DOHH2 (cell line): ENCODE results near the gene ZNF296.

Source experiments
- H3F3A ChIP-seq: fragments of 200-600 bp; sonication (generic), shearing (Covaris generic); 2 replicates; pipeline ENCODE4 v1.6.0; 2016; ENCODE audit warnings: antibody characterized with exemption, mild to moderate bottlenecking; ENCODE audit not compliant: control insufficient read depth, insufficient read depth
- H3K27ac ChIP-seq: fragments of 200-600 bp; sonication (generic); 2 replicates; pipeline ENCODE4 v1.5.1; 2014; ENCODE audit warnings: low read depth, mild to moderate bottlenecking, low read length, moderate library complexity
- H3K27me3 ChIP-seq: fragments of 200-600 bp; sonication (generic); 2 replicates; pipeline ENCODE4 v1.6.1; 2014; ENCODE audit warnings: mild to moderate bottlenecking, low read length, mixed read lengths; ENCODE audit not compliant: control insufficient read depth
- H3K36me3 ChIP-seq: fragments of 200-600 bp; sonication (generic); 2 replicates; pipeline ENCODE4 v1.6.1; 2014; ENCODE audit warnings: mild to moderate bottlenecking, low read length, moderate library complexity, mixed read lengths; ENCODE audit not compliant: control insufficient read depth
- H3K4me1 ChIP-seq: fragments of 200-600 bp; sonication (generic); 2 replicates; pipeline ENCODE4 v1.6.1; 2014; ENCODE audit warnings: mild to moderate bottlenecking, low read length, mixed read lengths; ENCODE audit not compliant: control insufficient read depth
- H3K4me2 ChIP-seq: fragments of 200-600 bp; sonication (generic); 2 replicates; pipeline ENCODE4 v1.6.0; 2014; ENCODE audit warnings: mild to moderate bottlenecking, low read length, moderate library complexity
- H3K4me3 ChIP-seq: fragments of 200-600 bp; sonication (generic); 2 replicates; pipeline ENCODE4 v1.5.1; 2014; ENCODE audit warnings: mild to moderate bottlenecking, low read length, mixed read lengths
- H3K79me2 ChIP-seq: fragments of 200-600 bp; sonication (generic); 2 replicates; pipeline ENCODE4 v1.6.1; 2014; ENCODE audit warnings: mild to moderate bottlenecking, low read length, mixed read lengths; ENCODE audit not compliant: control insufficient read depth
- H3K9me2 ChIP-seq: fragments of 200-600 bp; sonication (generic); replicated peaks from 2 replicates; pipeline ENCODE4 v1.6.1; 2014; ENCODE audit warnings: mild to moderate bottlenecking, low read length, mixed read lengths; ENCODE audit not compliant: control insufficient read depth
- H3K9me3 ChIP-seq: fragments of 200-600 bp; sonication (generic); 2 replicates; pipeline ENCODE4 v1.6.1; 2014; ENCODE audit warnings: antibody characterized with exemption, low read length, mixed read lengths; ENCODE audit not compliant: control insufficient read depth, insufficient read depth
- H4K20me1 ChIP-seq: fragments of 200-600 bp; sonication (generic); 2 replicates; pipeline ENCODE4 v1.6.0; 2014; ENCODE audit warnings: low read depth, mild to moderate bottlenecking, antibody characterized with exemption, low read length, moderate library complexity; ENCODE audit not compliant: control insufficient read depth, insufficient read depth
- CTCF ChIP-seq: fragments of 200-600 bp; sonication (generic); IDR thresholded peaks from one replicate; pipeline ENCODE4 v1.5.1; 2014; ENCODE audit warnings: antibody characterized with exemption, mild to moderate bottlenecking, low read depth, low read length; ENCODE audit not compliant: poor library complexity, severe bottlenecking
- EZH2phosphoT487 ChIP-seq: fragments of 200-600 bp; sonication (generic); IDR thresholded peaks from 2 replicates; pipeline ENCODE4 v1.6.1; 2017; ENCODE audit warnings: borderline replicate concordance, mild to moderate bottlenecking, antibody characterized with exemption, low read length, moderate library complexity, mixed read lengths

The ZNF296 gene

DNA sequence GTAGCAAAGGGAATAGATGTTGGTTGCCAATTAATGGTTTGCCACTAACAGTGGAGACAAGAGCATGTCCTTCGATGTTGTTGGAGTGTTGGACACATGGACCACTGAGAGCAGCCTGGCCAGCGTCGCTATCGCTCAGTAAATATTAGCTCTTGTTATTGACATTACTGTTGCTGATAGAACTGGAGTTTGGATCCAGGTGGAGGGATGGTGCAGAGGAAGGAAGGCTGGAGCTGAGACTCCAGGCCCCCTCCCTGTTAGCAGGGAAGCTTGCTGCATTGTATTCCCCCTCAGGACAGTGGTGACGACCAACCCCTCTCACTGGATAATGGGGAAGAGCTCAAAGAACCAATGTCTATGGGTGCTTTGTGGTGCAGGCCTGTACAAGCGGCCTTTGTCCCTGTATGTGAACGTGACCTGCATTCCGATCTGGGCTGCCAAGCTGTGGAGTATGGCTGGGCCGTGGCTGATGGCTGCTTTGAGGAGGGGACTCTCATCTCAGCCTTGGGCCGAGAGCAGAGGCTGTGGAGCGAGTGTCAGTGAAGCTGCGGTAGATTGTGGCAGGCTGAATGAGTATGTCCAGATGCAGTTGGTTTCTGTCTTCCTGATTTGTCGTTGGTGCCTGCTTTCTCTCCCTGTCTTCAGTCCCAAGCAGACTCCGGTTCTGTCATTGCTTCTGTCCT lies 30.5 kb downstream of the ZNF296 start:
- H3K4me3 ChIP-seq = peak overlapping the region; percentile 72
- no peaks in the 10 kb centered on the region for H3K9me2 ChIP-seq
- H3K9me3 ChIP-seq = no peaks in the 10 kb centered on the region
- H3K36me3 ChIP-seq = peaks cover 82% of the 10 kb centered on the region
- H3K79me2 ChIP-seq = peaks cover 98% of the 10 kb centered on the region
- no peak for TF ChIP-seq EZH2phosphoT487
- no peak for TF ChIP-seq CTCF
- peaks cover 84% of the 10 kb centered on the region for H3K4me1 ChIP-seq
- peak overlapping the region; percentile 93 for H3K27ac ChIP-seq
- no peaks in the 10 kb centered on the region for H3K27me3 ChIP-seq
- peaks cover 17% of the 10 kb centered on the region for H3F3A ChIP-seq
- peaks cover 5% of the 10 kb centered on the region; the same call in 1 of the 2 replicates for H4K20me1 ChIP-seq
- peak overlapping the region; percentile 80 for H3K4me2 ChIP-seq

DNA sequence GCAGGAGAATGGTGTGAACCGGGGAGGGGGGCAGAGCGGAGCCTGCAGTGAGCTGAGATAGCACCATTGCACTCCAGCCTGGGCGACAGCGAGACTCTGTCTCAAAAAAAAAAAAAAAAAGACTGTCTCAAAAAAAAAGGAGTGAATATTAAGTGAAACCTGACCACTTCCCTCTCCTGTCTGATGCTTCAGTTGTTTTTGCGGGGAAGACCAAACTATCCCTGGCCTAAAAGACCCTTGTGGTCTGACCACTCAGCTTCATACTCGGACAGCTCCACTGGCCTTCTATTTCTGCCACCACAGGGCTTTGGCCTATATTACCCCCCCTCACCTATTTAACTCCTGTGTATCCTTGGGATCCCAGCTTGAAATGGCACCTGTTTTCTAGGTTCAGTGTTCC lies 35.2 kb downstream of the ZNF296 start:
- H3K4me1 ChIP-seq = peaks cover 60% of the 10 kb centered on the region
- H3K27me3 ChIP-seq = no peaks in the 10 kb centered on the region
- no peaks in the 10 kb centered on the region for H3K9me3 ChIP-seq
- TF ChIP-seq CTCF (no peak), EZH2phosphoT487 (no peak)
- H3K27ac ChIP-seq = peak overlapping the region; percentile 97
- peaks cover 13% of the 10 kb centered on the region for H3F3A ChIP-seq
- H4K20me1 ChIP-seq = peaks cover 20% of the 10 kb centered on the region
- H3K36me3 ChIP-seq = peaks cover 80% of the 10 kb centered on the region
- H3K9me2 ChIP-seq = no peaks in the 10 kb centered on the region
- peak overlapping the region; percentile 98 for H3K4me2 ChIP-seq
- H3K79me2 ChIP-seq = peaks cover 71% of the 10 kb centered on the region
- peak overlapping the region; percentile 97 for H3K4me3 ChIP-seq

DNA sequence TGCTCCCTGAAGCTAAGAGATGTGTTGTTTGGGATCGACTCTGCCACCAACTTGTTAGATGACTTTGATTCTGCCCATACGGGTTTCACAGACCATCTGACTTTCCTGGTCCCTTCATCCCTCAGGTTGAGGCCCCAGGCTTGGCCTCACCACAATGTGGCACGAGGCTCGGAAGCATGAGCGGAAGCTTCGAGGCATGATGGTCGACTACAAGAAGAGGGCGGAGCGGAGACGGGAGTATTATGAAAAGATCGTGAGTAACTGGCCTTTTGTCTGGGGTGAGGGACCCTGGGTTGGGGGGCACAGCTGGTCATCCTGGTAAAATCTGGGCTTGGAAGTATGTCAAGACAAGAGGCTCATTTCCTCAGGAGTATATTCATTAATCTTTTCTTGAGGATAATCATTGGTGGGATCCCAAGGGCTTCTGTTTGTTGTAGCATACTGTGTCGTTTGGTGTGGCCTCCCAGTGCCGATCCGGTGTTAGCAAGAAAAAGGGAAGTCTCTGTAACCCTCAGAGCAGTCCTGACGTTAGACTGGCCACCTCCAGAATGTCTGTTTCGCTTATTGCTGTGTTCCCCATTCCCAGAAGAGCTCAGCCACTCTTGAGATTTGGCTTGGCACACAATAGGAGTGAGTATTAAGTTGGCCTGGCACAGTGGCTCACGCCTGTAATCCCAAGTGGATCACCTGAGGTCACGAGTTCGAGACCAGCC lies 36.1 kb downstream of the ZNF296 start:
- no peak for TF ChIP-seq CTCF
- no peak for TF ChIP-seq EZH2phosphoT487
- H3K4me3 ChIP-seq = peak overlapping the region; percentile 97
- peaks cover 20% of the 10 kb centered on the region for H4K20me1 ChIP-seq
- peak overlapping the region; percentile 97 for H3K27ac ChIP-seq
- H3K79me2 ChIP-seq = peaks cover 62% of the 10 kb centered on the region
- peaks cover 51% of the 10 kb centered on the region for H3K4me1 ChIP-seq
- H3K27me3 ChIP-seq = no peaks in the 10 kb centered on the region
- H3F3A ChIP-seq = peaks cover 6% of the 10 kb centered on the region; the same call in 1 of the 2 replicates
- H3K9me3 ChIP-seq = no peaks in the 10 kb centered on the region
- peak overlapping the region; percentile 98 for H3K4me2 ChIP-seq
- H3K36me3 ChIP-seq = peaks cover 79% of the 10 kb centered on the region
- H3K9me2 ChIP-seq = no peaks in the 10 kb centered on the region
